GF-D8 (cell line): ENCODE data around the gene LPIN1.
"Not testable (repeated sequence)": the region's sequence is repeated elsewhere in the genome, so short reads cannot be mapped to it uniquely, and the experiment has no call there.

Experiments used
- DNase-seq: peaks from one replicate; lab custom pipeline; 2025; lab: John Stamatoyannopoulos, UW

Gene LPIN1

DNA sequence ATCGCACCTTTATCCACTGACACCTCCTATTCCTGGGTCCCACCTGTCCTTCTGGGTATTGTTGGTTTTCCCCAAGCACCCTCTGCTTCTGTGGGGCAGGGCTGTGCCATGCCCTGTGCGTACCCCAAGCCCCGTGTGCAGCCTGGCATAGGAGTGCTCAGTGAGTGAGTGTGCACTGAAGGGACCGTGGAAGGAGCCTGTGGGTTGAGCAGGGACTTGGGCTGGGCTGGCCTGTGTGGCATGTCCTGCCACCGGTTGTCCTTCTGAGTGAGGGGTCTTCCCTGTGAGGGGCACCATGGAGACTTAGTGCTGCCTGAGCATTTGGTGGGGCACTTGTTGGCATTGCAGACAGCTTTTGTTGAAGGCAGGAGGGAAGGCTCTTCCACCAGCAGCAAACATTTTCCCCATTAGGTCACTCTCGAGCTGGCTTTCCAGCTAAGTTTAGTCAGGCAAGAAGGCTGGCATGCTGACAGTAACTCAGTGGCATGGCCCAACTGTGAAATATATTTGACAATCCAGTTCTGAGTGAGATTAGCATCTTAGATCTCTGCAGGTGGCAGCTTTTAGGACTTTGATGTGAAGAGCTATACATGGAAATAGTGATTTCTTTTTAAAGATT is 64.7 kb downstream of the LPIN1 start:
- DNase-seq: no peak

- no peak for DNase-seq
These were observed 66.2 kb downstream of the LPIN1 start for GRCh38 chr2:11812466-11813248.

- DNase-seq: not testable (repeated sequence)
These were observed 66.9 kb downstream of the LPIN1 start for GRCh38 chr2:11813345-11813744.

GRCh38 chr2:11813951-11814350 is 67.5 kb downstream of the LPIN1 start:
- no peak for DNase-seq

DNA sequence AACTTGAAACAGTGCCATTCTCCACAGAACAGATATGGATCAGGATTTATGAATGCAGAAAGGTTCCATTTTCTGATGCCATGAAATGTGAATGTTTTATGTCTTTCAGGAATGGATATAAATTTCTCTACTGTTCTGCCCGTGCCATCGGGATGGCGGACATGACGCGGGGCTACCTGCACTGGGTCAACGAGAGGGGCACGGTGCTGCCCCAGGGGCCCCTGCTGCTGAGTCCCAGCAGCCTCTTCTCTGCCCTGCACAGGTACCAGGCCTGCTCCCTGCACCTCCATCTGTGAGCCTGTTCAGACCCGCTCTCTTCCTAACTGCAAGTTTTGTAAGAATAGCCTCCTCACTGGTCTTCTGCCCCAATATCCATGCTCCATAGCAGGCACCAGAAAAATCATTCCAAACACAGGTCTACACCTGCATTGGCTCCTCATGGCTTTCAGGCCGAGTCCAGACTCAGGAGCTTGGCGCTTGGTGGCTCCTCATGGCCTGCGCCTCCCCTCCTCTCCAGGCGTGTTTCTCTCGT is 68.6 kb downstream of the LPIN1 start:
- no peak for DNase-seq

GRCh38 chr2:11816935-11817334 is 70.5 kb downstream of the LPIN1 start:
- DNase-seq: not testable (repeated sequence)

- DNase-seq: no peak
These were observed 72.8 kb downstream of the LPIN1 start for GRCh38 chr2:11819235-11819729.

DNA sequence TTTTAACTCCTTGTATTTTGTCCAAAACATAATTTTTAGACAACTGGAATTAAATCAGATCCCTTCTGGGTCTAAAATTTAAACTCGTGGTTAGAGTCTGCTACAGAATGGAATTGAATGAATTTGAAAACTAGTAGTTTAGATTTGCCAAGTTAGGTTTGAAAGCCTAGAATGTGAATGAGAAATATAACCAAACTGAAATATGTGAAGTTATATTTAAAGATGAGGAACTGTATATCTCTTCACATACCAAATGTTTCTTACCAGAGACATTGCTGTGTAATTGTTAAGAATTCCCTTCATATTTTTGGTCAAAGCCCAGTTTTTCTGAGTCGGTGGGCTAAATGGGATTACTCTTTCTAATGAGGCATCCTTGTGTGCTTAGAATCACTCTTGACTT is 74.2 kb downstream of the LPIN1 start:
- no peak for DNase-seq

DNA sequence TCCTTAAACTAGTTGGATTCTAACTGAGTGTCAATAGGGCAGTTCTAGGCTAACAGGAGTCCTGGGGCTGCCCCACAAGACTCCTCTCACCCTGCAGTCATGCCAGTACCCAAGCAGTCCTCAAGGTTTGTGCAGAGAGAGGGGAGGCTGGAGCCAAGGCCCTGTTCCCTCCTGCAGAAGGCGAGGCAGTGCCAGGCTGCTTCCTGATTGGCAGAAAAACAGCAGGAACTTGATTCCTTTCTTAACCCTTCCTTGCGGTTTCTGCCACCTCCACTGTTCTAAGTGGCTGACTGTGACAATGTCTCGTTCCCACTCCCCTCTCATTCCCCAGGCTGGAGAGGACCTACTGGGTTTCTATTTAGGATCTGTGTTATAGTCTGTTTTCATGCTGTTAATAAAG is 75.3 kb downstream of the LPIN1 start:
- no peak for DNase-seq

- DNase-seq: not testable (repeated sequence)
These were observed 75.9 kb downstream of the LPIN1 start for GRCh38 chr2:11822359-11822745.

DNA sequence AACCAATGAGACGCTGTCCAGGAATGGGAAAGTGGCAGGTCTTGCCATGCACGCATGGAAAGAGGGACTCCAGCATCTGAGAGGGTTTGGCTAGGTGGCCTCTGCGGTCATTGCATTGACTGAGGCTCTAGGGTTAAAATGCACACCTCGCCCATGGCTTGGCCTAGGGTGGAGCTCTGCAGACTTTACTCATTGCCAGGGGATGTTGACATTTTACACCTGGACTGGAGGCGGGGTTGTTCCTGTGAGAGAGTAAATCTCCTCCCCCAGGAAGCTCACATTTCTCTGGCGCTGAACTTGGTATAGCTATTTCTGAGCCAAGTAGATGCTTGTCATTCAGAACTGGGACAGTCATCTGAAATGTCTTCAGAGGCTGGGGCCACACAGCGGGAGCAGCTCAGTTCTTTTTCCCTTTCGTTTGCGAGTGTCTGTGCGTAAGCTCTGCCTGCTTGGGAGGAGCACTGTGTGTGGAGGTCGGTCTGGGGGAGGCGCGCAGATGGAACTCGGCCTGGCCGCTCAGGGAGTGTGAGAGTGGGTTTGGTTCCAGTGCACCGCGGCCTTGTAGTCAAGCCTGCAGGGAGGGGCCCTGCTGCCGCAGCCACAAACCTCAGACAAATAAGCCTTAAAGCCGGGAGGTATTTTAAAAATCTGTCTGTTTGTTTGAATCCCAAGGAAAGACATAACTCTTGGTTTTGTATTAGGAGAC is 76.5 kb downstream of the LPIN1 start:
- DNase-seq: no peak

DNA sequence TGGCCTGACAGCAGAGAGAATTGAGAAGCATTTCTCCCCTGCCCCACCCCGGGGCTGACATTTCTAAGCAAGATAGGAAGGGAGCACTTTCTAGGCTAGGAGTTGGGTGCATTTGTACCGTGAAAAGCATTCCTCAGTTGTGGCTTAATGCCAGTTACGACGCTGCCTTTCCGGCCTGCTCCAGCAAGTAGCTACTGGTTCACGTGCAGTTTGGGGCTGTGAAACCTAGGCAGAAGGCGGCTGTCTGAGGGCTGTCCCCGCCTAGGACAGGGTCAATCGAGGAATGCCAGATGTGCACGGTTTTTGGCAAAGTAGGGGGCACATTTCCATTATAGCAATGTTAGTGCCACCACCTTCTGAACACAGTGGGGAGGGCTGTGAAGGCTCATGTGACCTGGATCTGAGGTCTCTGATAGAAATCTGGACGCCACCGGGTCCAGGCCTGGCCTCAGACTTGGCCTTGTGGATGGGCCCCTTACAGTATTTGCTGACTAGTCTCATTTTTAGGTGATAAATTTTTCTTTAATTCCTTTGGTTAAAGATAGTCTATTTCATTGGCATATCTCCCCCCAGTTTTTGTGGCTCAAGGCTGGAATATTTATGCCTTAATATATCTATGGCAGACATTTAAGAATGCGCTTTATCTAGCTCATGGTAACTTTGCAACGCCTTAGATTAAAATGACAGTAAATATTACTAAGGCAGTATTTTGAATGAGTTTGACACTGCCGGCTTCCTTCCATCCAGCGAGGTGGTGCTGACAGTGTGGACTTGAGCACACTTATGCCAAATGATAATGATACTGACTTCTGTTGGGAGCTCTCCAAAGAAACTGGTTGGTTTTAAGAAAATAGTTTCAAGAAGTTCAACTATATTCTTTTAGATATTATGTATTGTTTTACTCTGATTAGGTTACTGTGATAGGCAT is 78.7 kb downstream of the LPIN1 start:
- no peak for DNase-seq

DNA sequence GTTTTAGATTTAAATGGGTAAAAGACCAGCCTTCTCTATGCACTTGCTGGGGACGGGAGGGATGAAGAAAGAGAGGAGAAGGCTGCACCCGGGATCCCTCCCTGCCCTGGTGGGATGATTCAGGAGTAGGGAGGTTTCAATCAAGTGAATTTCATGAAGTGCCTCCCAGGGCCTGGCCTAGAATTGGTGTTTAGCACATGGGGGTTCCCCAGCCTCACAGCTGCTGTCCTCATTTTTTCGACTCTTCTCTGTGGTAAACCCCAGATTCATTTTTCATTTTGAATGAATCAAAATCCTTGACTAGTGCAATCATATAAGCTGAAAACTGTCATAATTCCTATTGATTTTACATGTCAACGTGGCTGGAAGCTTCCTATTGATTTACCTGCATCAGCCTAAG is 81.1 kb downstream of the LPIN1 start:
- no peak for DNase-seq

DNA sequence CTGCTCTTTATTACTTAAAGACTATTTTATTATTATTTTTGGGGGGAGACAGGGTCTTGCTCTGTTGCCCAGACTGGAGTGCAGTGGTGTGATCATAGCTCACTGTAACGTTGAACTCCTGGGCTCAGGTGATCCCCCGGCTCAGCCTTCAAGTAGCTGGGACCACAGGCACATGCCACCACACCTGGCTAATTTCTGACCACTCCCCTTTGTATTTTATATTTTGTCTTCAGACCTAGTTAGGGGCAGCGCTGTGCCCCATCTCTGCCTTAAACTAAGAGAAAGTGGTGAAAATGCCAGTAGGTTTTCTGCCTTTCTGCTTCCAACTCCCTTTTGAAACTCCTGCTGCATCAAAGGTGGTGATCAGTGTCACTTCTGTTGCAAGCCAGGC is 82.5 kb downstream of the LPIN1 start:
- no peak for DNase-seq

GRCh38 chr2:11829324-11829946 is 83.0 kb downstream of the LPIN1 start:
- peak; percentile 34 for DNase-seq

GRCh38 chr2:11829947-11830707 is 83.7 kb downstream of the LPIN1 start:
- peak; percentile 91 for DNase-seq

DNA sequence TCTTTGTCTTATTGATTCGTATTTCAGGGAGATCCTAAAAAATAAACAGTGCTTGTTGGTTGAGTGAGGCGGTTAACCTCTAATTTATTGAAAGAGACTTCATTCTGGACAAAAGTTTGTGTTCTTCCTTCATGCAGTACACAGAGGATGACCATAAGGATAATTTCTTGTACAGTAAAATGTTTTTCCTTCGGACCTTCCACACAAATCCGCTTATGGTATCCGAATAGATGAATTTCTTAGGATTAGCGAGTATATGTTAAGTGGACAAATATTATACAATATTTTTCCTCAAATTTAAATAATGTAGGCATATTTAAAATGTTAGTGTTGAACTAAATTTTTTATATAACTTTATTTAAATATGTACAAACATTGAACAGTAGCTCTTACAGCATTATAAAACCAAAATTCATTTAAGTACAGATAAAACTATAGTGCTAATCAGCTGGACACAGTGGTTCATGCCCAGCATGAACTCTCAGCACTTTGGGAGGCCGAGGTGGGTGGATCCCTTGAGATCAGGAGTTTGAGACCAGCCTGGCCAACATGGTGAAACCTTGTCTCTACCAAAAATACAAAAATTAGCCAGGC is 84.4 kb downstream of the LPIN1 start:
- no peak for DNase-seq

DNA sequence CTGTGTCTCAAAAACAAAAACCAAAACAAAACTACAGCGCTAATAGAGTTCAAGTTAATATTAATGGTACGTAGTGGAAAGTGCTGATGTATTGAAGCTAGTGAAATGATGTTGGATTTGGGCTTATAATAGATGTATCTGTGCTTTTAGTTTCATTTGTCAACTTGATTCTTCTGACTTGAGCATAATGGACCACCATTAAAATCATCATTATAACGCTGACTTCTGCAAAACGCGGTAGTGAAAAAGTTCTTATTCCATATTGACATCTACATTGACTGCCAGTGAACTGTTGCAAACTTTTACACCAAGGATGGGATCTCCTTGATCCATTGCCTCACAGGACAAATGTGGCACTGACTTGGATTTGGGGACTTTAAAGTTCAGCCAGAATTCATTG is 85.0 kb downstream of the LPIN1 start:
- DNase-seq: no peak

DNA sequence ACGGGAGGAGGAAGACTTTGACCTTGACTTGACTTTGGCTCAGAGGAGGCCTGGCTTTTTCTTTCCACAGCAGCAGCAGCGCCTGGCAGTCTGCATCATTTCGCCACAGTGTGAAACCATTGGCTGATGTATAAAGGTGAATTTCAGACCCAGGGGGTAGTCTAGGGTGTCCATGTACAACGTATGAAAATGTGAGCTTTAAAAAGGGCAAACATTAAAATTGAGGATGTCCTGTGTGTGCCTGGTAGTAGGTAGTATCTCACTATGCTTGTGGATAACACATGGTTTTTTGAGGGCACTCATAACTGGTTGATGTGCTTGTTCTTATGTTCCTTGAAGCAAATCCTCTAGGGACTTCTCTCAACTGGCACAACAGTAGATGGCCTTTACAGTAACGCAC is 86.1 kb downstream of the LPIN1 start:
- no peak for DNase-seq

DNA sequence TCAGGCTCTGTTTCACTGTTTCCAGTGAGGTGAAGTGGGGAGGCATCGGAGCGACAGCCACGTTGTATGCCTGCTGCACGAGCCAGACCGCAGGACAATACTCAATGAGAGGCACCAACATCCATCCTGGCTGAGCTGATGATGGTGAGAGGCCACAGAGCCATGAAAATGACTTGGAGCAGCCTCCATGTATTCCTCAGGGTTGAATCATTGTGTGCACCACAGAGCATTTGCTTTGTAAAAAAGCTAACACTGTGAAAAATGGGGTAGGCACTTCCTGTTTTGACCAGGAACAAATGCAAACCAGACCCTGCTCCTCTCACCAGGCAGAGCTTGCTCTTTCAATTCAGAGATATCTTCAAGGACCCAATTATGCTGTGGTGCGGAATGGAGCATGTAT is 87.2 kb downstream of the LPIN1 start:
- DNase-seq: no peak
